GM19372 (cell line): Measurements from ENCODE around the gene PSTPIP1.

Experiments used
- ATAC-seq: cut with Tn5 transposase; IDR thresholded peaks from one replicate; pipeline ENCODE4 v1.9.1; 2021; ENCODE audit warnings: mild to moderate bottlenecking, low read depth, moderate library complexity; ENCODE audit not compliant: unreplicated experiment

Gene PSTPIP1

DNA sequence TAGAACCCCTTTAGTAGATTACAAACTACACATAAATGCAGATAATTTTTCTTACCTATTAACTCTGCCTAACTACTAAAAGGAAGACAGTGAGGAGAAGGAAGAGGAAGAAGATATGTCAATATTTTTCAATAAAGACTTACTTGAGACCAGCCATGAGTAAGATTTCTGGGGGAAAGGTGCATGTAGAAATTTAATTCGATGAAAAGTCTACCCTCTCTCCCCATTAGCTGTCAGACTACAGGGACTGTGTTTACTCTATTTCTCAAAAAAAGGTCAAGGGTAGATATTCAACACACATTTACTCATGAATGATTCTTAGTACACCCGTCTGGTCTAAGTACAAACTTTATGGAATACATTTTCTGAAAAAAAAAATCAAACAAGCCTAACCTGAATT is 69.1 kb downstream of the PSTPIP1 start:
- no peak for ATAC-seq

DNA sequence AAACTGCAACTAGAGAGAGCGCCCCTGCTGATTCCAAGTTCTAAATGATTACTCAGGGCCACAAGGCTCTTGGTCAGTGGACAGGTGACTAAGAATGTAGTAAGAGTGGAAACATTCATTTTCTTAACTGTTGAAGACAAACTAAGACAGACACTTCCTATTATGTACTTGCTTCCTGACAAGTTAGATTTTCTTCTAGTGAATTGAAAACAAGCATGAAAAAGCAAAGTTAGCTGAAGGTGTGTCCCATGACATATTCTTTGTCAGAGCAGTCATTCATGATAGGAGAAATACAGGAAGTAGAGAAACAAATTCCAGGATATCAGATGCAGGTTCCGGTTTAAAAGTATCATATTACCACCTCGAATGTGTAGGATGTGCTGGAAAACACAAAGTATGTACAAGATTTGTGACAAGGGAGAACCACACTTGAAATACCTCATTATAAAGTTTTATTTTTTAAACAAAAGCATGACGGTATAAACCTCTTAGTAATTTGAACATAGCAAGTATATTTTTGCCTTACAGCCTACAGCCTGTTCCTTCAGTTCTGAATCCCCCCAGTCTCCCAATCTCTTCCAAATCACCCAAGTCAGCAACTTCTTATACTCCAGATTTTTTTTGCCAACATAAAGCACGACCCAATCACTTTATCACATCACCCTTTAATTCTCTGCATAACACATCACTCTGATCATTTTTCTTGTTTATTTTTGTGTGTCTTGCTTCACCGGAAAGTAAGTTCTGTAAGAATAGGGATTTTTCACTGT is 69.8 kb downstream of the PSTPIP1 start:
- no peak for ATAC-seq

DNA sequence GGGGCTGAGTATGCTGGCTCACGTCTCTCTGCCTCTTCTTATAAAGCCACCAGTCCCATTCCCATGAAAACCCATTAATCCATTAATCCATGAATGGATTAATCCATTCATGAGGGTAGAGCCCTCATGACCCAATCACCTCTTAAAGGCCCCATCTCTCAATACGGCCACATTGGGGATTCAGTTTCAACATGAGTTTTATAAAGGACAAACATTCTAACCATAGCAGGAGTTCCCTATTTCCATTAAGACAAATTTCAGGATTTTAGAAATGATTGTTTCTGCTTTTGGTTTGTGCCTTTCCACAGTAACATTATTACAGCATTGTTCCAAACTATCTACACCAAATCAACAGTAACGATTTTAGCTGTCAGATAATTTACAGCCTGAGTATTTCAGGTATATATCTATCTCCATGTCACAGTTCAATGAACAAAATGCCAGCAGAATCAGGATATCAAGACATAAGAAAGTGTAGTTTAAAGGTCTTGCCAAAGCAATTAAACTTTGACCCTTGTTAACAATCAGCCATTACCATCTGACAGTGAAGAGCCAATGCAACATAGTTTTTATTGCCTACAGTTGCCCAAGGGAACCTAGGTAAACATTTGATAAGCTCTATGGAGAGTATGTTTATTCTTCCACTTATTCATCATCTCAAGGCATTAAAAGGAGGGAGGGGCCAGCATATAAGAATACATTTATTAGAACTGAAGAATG is 72.2 kb downstream of the PSTPIP1 start:
- ATAC-seq, result no peak

DNA sequence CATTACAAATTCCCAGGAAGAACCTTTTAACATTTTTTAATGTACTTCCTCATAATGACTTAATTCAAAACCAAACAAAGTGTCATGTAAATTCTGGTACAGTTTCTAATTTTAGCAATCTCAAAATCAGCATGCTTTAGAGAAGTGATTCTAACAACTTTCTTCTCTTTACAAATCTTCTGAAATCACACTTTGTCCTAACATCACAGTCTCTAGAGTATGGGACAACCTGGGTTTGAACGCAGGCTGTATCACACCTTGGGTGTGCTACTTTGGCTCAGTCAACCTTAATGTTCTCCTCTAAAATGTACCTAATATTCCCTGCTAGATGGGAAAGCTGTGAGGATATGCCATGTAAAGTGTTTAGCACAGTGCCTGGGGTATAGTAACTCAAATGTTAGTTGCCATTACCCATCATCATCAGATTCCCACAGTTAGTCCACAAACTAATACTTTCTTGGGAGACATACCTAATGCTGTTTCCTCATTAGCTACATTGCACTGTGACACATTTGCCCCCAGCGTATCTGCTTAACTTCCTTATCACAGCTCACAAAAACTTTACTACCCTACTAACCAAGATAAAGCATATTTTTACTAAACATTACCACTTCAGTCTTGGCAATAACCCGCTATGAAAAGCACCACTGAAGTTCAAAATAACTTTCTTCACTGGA is 72.9 kb downstream of the PSTPIP1 start:
- no peak for ATAC-seq

DNA sequence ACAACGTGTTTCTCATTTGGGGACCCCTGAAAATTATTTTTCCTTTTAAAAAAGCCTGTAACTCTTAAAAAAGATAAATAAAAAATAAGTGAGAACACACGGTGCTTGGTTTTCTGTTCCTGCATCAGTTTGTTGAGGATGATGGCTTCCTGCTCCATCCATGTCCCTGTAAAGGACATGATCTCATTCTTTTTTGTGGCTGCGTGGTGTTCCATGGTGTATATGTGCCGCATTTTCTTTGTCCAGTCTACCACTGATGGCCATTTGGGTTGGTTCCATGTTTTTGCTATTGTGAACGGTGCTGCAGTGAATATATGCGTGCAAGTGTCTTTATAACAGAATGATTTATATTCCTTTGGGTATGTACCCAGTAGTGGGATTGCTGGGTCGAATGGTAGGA is 73.7 kb downstream of the PSTPIP1 start:
- ATAC-seq, result no peak

DNA sequence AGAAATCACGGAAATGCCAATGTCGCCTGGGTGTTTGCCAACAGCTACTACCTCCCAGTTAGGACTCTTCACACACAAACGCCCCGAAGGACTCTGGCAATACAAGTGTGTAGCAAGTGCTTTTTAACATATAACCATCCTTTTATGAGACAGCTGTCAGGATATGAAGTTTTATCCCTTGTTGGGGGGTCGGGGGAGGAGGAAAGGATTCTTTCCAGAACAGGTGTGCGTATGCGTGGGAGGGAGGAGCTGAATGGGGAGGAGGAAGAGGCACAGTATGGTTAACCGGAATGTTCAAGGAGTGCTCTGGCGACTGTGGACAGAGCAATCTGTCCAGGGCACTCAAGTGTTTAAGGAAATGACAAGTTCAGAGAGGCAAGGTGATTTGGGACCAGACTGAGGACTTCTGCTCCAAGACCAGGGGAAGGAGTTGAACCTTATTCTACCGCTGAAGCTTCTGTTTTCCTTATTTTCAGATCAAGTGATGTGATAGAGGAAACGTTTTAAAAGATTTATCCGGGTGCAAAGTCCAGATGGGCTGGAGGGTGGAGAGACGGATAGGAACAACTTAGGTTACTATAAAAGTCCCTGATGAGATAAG is 74.7 kb downstream of the PSTPIP1 start:
- ATAC-seq, result no peak

DNA sequence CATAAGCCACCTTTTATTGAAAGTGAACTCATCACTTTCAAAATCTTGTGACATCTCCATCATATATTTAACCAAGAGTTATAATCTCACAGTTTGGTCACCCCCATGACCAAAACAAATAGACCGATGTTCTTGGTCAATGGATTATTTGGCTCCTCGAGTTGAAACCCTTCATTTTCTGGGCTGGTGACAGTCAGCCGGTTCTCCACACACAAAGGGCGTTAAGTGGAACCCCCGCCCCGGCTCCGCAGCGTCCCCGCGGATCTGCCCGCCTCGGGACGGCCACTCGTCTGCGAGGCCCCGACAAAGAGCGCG is 75.2 kb downstream of the PSTPIP1 start:
- ATAC-seq, result no peak

DNA sequence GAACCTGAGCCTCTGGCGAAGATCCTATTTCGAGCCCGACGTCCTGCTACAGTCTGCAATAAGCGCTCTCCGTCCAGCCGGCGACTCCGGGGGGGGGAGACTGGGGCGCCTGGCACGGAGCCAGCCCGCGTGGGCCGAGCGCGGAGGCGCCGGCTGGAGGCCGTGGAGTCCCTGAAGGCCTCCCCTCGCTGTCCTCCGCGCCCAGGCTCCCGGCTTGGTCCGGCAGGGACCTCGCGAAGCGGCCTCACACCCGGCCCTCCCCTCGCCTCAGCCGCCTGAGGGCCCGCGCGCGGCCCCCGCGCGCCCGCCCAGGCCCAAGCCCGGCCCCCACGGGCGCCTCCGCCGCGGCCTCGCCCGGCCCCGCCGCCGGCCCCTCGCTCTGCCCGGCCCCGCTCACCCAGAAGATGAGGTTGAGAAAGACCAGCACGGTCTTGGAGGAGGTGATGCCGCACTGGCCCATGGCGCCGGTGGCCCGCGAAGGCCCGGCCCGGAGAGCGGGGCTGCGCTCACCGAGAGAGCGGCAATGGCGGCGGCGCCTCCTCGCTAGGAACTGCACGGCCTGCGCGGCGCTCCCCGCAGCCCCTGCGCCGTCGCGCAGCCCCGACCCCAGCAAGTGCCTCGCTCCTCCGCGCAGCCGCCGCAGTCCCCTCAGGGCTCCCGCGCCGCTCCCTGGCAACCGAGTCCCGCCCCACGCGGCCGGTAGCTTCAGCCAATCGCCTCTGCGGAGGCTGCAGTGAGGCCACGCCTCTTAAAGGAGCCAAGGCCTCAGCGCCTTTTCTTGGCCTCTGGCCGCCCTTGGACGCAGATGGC is 75.8 kb downstream of the PSTPIP1 start, which contains the start of gene TSPAN3:
Gene TSPAN3, minus strand, starts transcription at position 615 of the 810 bp plus-strand sequence. Its CDS starts 155 bp downstream, at position 460.
- peak; percentile 92 for ATAC-seq

DNA sequence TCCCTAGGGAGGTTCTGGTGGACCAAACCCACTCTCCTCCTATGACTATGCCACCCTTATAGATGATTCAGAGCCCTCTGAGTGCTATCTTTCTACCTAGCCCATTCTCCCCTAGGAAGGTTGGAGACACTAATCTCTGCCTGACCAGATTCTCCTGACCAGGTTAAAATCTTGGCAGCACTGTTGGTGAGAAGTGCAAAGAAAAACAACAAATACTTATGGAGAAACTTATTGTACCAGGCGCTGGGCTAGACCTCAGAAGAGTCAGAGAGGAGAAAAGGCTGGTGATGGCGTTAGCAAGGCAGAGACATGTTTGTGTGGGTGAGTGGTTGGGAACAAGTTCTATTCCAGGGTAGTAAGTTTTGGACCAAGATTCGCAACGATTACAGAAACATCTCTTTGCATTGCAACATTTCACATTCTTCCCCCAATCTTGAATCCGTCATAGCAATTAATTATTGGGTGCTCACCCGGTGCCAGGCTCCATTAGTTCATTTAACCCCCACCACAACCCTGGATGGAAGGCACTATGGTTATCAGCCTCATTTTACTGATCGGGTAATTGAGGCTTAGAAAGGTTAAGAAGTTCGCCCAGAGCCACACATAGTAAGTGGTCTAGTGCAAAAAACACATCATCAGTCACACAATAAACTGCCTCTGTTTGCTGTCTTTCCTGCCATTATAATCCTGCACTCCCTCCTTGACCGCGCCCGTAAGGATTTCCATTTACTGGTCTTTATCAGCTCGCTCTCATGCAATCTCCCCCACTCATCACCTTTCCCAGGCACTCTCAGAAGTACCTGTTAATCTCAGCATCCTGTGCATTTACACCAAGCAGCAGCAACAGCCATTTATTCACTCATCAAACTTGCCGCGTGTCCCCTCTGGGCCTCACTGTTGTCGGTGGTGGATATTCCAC is 76.6 kb downstream of the PSTPIP1 start:
- ATAC-seq, result no peak

DNA sequence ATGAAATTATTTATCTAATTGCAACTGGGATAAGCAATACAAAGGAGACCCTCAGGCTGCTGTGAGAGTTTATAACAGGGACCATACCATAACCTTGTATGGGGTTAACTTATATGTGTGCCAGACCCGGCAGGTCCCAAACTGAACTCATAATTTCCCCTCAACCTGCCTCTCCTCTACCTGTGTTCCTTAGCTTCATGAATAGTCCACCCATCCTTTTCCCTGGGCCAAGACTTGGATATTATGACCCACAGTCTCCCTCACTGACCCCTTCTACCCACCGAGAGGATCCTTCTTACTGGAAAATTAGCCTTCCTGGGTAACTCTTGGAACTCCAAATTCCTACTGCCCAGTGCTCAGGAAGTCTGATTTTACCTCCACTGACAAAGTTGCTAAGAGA is 79.4 kb downstream of the PSTPIP1 start:
- no peak for ATAC-seq

DNA sequence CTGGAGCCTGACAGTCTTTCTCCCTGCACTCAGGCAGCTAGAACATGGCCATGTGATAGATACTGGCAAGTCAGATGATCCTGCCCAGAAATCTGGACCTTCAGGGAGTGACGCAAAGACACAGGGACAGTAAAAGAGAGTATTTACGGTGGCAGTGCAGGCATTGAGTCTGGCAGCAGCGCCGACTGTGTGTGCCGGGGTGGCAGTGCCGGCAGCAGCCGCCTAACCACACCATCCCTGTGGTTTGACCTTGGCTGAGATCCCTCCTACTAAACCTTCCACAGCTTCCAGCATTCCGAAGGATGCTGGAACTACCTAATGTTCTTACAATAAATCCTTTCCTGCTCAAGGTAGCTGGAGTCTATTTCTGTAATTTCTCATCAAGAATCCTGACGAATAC is 80.6 kb downstream of the PSTPIP1 start:
- ATAC-seq, result no peak

DNA sequence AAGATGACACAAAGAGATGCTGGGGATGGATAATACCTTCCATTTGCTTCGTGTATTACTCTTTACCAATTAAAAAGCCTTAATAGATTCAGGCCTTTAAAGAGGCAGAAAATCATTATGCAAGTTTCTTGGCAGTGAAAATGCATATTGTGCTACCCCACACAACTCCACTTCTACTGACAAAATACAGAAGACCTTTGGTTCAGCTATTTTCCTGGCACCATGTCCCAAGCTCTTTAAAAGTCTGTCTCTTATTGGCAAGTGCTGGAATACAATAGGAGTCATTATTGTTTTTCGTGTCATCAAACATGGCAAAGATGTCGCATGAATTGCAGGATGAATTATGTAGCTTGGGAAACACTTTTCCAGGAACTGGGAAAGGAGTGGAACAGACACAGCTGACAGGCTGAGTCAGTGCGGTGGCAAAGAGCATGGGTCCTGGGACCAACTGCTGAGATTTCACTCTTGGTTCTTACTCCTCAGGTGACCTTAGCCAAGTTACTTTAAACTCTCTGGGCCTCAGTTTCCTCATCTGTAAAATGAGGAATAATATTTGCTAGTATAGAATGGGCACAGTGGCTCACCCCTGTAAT is 81.5 kb downstream of the PSTPIP1 start:
- no peak for ATAC-seq

DNA sequence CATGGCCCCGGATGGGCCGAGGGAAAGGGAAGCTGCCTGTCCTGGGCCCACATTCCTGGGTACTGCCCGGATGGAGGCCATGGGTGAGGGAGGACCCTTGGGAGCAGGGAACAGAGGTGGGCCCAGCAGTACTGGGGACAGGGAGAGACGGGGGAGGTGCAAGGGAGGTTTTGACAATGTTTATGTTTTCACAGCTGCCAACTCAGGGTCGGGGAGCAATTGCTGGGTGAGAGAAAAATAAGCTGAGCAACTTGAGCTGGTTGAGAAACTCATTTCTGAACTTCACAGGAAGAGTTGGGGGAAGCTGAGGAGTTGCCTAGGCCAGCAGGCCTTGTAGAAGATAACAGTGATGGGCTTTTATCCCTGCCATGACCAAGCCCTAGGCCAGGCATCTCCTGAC is 87.0 kb downstream of the PSTPIP1 start:
- no peak for ATAC-seq

DNA sequence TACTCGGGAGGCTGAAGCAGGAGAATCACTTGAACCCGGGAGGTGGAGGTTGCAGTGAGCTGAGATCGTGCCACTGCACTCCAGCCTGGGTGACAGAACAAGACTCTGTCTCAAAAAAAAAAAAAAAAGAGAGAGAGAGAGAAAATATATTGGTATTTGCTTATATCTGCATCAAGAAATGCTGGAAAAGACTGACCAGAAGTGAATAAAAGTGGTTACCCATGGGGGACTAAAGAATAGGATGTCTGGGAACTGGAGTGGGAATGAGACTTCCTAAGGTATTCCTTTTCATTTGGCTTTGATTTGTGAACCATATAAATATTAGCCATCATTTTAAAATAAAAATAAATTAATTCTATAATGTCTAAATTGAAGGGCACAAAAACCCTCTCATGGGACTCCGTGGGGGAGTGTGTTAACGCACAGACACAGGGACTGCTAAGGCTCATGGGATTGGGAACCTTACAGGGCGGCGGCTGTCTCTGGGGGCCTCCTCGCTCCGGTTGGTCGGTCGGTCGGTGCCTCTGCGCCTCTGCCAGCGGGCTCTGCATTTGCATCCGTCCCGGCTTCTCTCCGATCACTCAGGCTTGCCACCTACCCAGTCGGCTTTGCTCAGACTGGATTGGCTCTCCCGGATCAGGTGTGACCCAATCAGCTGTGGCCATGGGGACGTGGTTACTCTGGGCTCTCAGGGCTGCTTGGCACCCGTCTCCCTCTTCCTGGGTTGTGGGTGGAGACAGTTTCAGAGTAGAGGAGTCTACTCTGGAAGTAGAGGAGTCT is 88.6 kb downstream of the PSTPIP1 start:
- no peak for ATAC-seq

DNA sequence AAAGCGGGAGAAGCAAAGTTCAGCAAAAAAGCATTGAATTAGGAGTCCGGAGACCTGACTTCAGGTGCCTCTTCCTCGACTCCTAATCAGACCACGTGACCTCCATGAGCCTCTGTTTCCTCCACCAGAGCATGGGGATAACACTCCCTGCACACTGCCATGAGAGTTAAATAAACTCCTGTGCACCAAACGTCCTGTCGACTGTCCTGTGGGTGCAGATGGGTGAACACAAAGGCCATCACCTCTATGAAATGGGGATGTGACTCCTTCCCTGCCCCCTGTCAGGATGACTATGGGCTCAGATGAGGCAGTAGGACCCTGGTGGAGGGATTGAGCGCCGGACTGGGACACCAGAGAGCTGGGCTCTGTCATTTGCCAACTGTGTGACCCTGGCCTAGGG is 89.5 kb downstream of the PSTPIP1 start:
- no peak for ATAC-seq

DNA sequence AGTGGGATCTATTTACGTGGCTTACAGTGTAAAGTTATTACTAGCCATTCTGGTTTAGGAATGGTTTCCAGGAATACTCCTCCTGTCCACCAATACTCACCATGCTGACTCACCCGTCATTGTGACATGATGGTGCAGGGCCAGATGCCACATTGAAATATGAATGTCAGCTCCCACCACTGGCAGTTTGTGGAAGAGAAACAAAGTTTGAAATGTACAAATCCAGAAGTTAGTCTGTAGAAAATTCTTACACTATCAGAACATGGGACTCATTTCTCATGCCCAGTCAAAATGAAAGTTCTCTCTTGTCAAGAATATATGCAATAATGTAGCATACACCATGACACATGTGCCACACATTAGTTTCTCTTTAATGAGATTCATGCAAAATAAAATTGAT is 90.4 kb downstream of the PSTPIP1 start:
- ATAC-seq, result no peak
